Tibial artery (tissue), 4 donors: ENCODE measurements around the gene AHDC1.
A peak's percentile ranks its signal among the peaks of the same experiment; 100 is the strongest.

ENCODE experiments used
- DNase-seq, 2 donors: peaks; one replicate each; pipeline ENCODE4 v3.0.0-alpha.2; 2019
- H3K27ac ChIP-seq, 2 donors: fragments of 200-600 bp; sonication (generic) in 1 of 2; 1 replicate in 1 of 2; 2 replicates in 1 of 2; pipeline ENCODE4 v1.5.1; 2018 to 2019; ENCODE audit warnings: mild to moderate bottlenecking in 1 of 2
- H3K27me3 ChIP-seq, 2 donors: fragments of 200-600 bp; sonication (generic) in 1 of 2; one replicate each; pipeline versions ENCODE4 v1.5.1 to v1.6.0; 2016 to 2019
- H3K36me3 ChIP-seq, 3 donors: fragments of 200-600 bp; sonication (generic) in 2 of 3; one replicate each; pipeline ENCODE4 v1.5.1; 2016 to 2019; ENCODE audit warnings: mild to moderate bottlenecking in 2 of 3
- H3K4me1 ChIP-seq, 4 donors: fragments of 200-600 bp; sonication (generic) in 2 of 4; 1 replicate in 3 of 4; 2 replicates in 1 of 4; pipeline ENCODE4 v1.5.1; 2016 to 2019
- H3K4me3 ChIP-seq, 2 donors: fragments of 200-600 bp; sonication (generic) in 1 of 2; 1 replicate in 1 of 2; 2 replicates in 1 of 2; pipeline ENCODE4 v1.5.1; 2018 to 2019; ENCODE audit warnings: mild to moderate bottlenecking in 2 of 2
- H3K9me3 ChIP-seq, 3 donors: fragments of 200-600 bp; sonication (generic) in 1 of 3; one replicate each; pipeline ENCODE4 v1.5.1; 2016 to 2019
- CTCF ChIP-seq, 2 experiments: fragments of 200-600 bp in 1 of 2; fragments of 450-650 bp in 1 of 2; IDR thresholded peaks; one replicate each; pipeline ENCODE4 v1.5.1; 2017 to 2019; ENCODE audit warnings: antibody characterized with exemption in 2 of 2, mild to moderate bottlenecking in 1 of 2, moderate library complexity in 1 of 2
- intact Hi-C: fragments of 100-400 bp; cut with DNase I; formaldehyde crosslinking; loops from one replicate; pipeline ENCODE4 v1.15.0; 2023; ENCODE audit warnings: low total_unique reads

Gene AHDC1

GRCh38 chr1:27536767-27537166 is 67.2 kb downstream of the AHDC1 start:
- H3K27ac ChIP-seq = peak overlapping the region; percentile 76 to 82
- intact Hi-C loops = loop anchor here (5.0 kb wide), 1 partner anchor 124 kb away; no protein-coding TSS in a partner anchor
- H3K27me3 ChIP-seq = no peaks in the 10 kb centered on the region
- H3K9me3 ChIP-seq = no peaks in the 10 kb centered on the region
- H3K4me1 ChIP-seq = peaks cover 4 to 68% (median 53%) of the 10 kb centered on the region in 4 donors
- peak; percentile 57 to 87 for DNase-seq
- peak in 1 of 2 experiments; percentile 8 for TF ChIP-seq CTCF (IDR thresholded peaks at IDR 0.05)
- peak overlapping the region in 1 of 2 donors; percentile 15 for H3K4me3 ChIP-seq
- H3K36me3 ChIP-seq = peaks cover 19 to 32% (median 27%) of the 10 kb centered on the region in 3 donors

DNA sequence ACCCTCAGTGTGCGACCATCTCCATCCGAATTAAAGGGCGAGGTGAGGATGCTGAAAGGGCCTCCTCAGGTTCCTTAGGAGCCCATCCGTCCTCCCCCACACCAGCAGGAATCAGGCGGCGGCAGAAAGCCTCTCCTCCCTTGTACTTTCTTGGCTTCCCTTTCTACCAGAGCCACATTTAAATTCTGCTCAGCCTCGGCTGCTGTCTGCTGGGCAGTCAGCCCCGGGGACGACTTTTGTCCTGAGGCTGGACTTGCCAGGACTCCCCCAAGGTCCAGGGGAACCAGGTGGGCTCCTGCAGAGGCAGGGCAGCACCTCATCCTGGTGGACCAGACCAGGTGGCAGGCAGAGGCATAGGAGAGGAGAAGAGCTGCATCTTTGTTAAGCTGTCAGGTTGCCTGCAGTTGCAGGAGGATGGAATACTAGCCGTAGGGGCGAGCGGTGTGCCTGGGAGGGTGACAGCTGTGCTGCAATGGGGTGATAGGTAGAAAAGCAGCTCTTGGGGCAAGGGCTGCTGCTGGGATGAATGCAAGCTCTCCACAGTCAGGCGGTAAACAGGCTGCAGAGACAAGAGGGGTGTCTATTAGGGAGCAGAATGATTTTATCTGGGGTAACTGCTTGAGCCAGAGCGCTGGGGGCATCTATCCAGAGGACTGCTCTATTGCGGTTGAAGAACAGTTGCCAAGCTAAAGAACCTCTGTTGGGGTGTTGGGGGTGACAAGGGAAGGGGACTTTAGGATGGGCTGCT is 67.8 kb downstream of the AHDC1 start:
- Histone ChIP-seq H3K4me3 (peak overlapping the region in 1 of 2 donors; percentile 15), H3K36me3 (peaks cover 19 to 32% (median 27%) of the 10 kb centered on the region in 3 donors), H3K4me1 (peaks cover 4 to 62% (median 48%) of the 10 kb centered on the region in 4 donors), H3K27ac (peak overlapping the region; percentile 76 to 82), H3K27me3 (no peaks in the 10 kb centered on the region), H3K9me3 (no peaks in the 10 kb centered on the region)
- no peak for DNase-seq
- TF ChIP-seq CTCF (IDR thresholded peaks at IDR 0.05) = no peak
- intact Hi-C loops = loop anchor here (5.0 kb wide), 1 partner anchor 124 kb away; no protein-coding TSS in a partner anchor

- H3K27me3 ChIP-seq = no peaks in the 10 kb centered on the region
- no peak for TF ChIP-seq CTCF (IDR thresholded peaks at IDR 0.05)
- no peaks in the 10 kb centered on the region for H3K9me3 ChIP-seq
- H3K4me3 ChIP-seq = no peak overlapping the region
- H3K27ac ChIP-seq = peak overlapping the region; percentile 76 to 82
- peaks cover 19 to 32% (median 27%) of the 10 kb centered on the region in 3 donors for H3K36me3 ChIP-seq
- intact Hi-C loops = loop anchor here (5.0 kb wide), 1 partner anchor 123 kb away; no protein-coding TSS in a partner anchor
- H3K4me1 ChIP-seq = peaks cover 4 to 54% (median 43%) of the 10 kb centered on the region in 4 donors
- no peak for DNase-seq
Observed at GRCh38 chr1:27535386-27535785, 68.6 kb downstream of the AHDC1 start.

GRCh38 chr1:27531959-27532685 is 71.8 kb downstream of the AHDC1 start:
- Histone ChIP-seq H3K27ac (peak overlapping the region; percentile 2 to 38), H3K4me1 (peaks cover 11 to 50% (median 43%) of the 10 kb centered on the region in 4 donors), H3K36me3 (peaks cover 19 to 32% (median 27%) of the 10 kb centered on the region in 3 donors), H3K9me3 (no peaks in the 10 kb centered on the region), H3K27me3 (no peaks in the 10 kb centered on the region), H3K4me3 (no peak overlapping the region)
- intact Hi-C loops = no loop called here
- TF ChIP-seq CTCF (IDR thresholded peaks at IDR 0.05) = no peak
- peak in 1 of 2 donors; percentile 63 for DNase-seq

GRCh38 chr1:27530192-27530591 is 73.8 kb downstream of the AHDC1 start:
- Histone ChIP-seq H3K27me3 (no peaks in the 10 kb centered on the region), H3K36me3 (peaks cover 17 to 32% (median 24%) of the 10 kb centered on the region in 3 donors), H3K4me1 (peaks cover 8 to 50% (median 42%) of the 10 kb centered on the region in 4 donors), H3K9me3 (no peaks in the 10 kb centered on the region), H3K4me3 (no peak overlapping the region), H3K27ac (peak overlapping the region; percentile 86 to 89)
- DNase-seq = no peak
- TF ChIP-seq CTCF (IDR thresholded peaks at IDR 0.05) = no peak
- intact Hi-C loops = no loop called here
